Esophagus squamous epithelium (tissue), 5 donors: Measurements from ENCODE around the gene PIK3C3. TPM values are rescaled to one million over a fixed set of nuclear protein-coding genes. Genes with fewer than 3 reads are reported as not detected.

Experiments
- DNase-seq: peaks from one replicate; lab custom pipeline; 2025; lab: John Stamatoyannopoulos, UW
- H3K27ac ChIP-seq, 4 donors: fragments of 200-600 bp; sonication (generic); one replicate each; pipeline ENCODE4 v1.5.1; 2016 to 2019; ENCODE audit warnings: mild to moderate bottlenecking in 1 of 4
- H3K27me3 ChIP-seq, 4 donors: fragments of 200-600 bp; sonication (generic); 1 replicate in 3 of 4; 2 replicates in 1 of 4; pipeline versions ENCODE4 v1.5.1 to v1.6.0; 2017 to 2021; ENCODE audit warnings: antibody characterized with exemption in 1 of 4
- H3K36me3 ChIP-seq, 3 donors: fragments of 200-600 bp; sonication (generic); one replicate each; pipeline ENCODE4 v1.5.1; 2016 to 2019
- H3K4me1 ChIP-seq, 3 donors: fragments of 200-600 bp; sonication (generic); one replicate each; pipeline ENCODE4 v1.5.1; 2017 to 2019
- H3K4me3 ChIP-seq, 4 donors: fragments of 200-600 bp; sonication (generic); 1 replicate in 3 of 4; 2 replicates in 1 of 4; pipeline ENCODE4 v1.5.1; 2016 to 2019; ENCODE audit warnings: mild to moderate bottlenecking in 2 of 4, moderate library complexity in 1 of 4
- H3K9me3 ChIP-seq, 3 donors: fragments of 200-600 bp; sonication (generic); one replicate each; pipeline ENCODE4 v1.5.1; 2016 to 2019
- POLR2A ChIP-seq, 4 donors: fragments of 450-650 bp; IDR thresholded peaks; one replicate each; pipeline ENCODE4 v1.6.1; 2017; ENCODE audit warnings: antibody characterized with exemption in 4 of 4, mild to moderate bottlenecking in 4 of 4, moderate library complexity in 3 of 4
- WGBS, 2 donors: methylation state at CpG; one replicate each; pipeline ENCODE4 v1.1.5; 2018; 5-methylcytosine and 5-hydroxymethylcytosine counted together
- intact Hi-C: fragments of 100-400 bp; cut with DNase I; formaldehyde crosslinking; loops from one replicate; pipeline ENCODE4 v1.15.0; 2022
- total RNA-seq, 4 donors: library from RNA; depleted of rRNA; stranded (reverse); fragments of >200 nt; gene quantifications; one replicate each; pipeline ENCODE4 v1.1.0, GENCODE V29; 2016
- TF ChIP-seq, protein P1 (sequence below), 6 experiments: fragments of 450-650 bp in 4 of 6; fragments of 200-600 bp in 2 of 6; sonication (generic) in 2 of 6; IDR thresholded peaks; one replicate each; pipeline ENCODE4 v1.5.1; 2016 to 2019; ENCODE audit warnings: antibody characterized with exemption in 6 of 6, mild to moderate bottlenecking in 4 of 6, moderate library complexity in 4 of 6
- donor health status: DM: yes; HTN: yes; CAD: no.

The PIK3C3 gene
- total RNA-seq, 4 donors from 2014 or later, result 17.2 to 43.9 (median 23.6) TPM

- peaks cover 0 to 35% (median 4%) of the 10 kb centered on the region in 3 donors for H3K4me1 ChIP-seq
- peaks cover 0 to 55% (median 4%) of the 10 kb centered on the region in 3 donors for H3K36me3 ChIP-seq
- no peak for DNase-seq
- no peaks in the 10 kb centered on the region for H3K27me3 ChIP-seq
- no peak overlapping the region for H3K27ac ChIP-seq
- WGBS, 2 donors, result 76 to 90% methylated on average over 1 of the region's 1 CpG
- no peaks in the 10 kb centered on the region for H3K9me3 ChIP-seq
- intact Hi-C loops, result no loop called here
- no peak for TF ChIP-seq POLR2A (IDR thresholded peaks at IDR 0.05)
- TF ChIP-seq, protein P1, sequence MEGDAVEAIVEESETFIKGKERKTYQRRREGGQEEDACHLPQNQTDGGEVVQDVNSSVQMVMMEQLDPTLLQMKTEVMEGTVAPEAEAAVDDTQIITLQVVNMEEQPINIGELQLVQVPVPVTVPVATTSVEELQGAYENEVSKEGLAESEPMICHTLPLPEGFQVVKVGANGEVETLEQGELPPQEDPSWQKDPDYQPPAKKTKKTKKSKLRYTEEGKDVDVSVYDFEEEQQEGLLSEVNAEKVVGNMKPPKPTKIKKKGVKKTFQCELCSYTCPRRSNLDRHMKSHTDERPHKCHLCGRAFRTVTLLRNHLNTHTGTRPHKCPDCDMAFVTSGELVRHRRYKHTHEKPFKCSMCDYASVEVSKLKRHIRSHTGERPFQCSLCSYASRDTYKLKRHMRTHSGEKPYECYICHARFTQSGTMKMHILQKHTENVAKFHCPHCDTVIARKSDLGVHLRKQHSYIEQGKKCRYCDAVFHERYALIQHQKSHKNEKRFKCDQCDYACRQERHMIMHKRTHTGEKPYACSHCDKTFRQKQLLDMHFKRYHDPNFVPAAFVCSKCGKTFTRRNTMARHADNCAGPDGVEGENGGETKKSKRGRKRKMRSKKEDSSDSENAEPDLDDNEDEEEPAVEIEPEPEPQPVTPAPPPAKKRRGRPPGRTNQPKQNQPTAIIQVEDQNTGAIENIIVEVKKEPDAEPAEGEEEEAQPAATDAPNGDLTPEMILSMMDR (IDR thresholded peaks at IDR 0.05), result no peak
- H3K4me3 ChIP-seq, result no peak overlapping the region
These were observed 4.0 kb downstream of the PIK3C3 start for GRCh38 chr18:41959045-41959444.

- Histone ChIP-seq H3K27ac (no peak overlapping the region), H3K4me1 (peaks cover 0 to 23% (median 0%) of the 10 kb centered on the region in 3 donors), H3K27me3 (no peaks in the 10 kb centered on the region), H3K36me3 (peaks cover 0 to 85% (median 7%) of the 10 kb centered on the region in 3 donors), H3K9me3 (no peaks in the 10 kb centered on the region), H3K4me3 (no peak overlapping the region)
- TF ChIP-seq POLR2A (IDR thresholded peaks at IDR 0.05), result no peak
- TF ChIP-seq, protein P1 (IDR thresholded peaks at IDR 0.05), result no peak
- no peak for DNase-seq
- intact Hi-C loops, result no loop called here
- WGBS, 2 donors, result 85 to 90% methylated on average over 7 of the region's 7 CpGs
These were observed 10.7 kb downstream of the PIK3C3 start for GRCh38 chr18:41965634-41966255.

DNA sequence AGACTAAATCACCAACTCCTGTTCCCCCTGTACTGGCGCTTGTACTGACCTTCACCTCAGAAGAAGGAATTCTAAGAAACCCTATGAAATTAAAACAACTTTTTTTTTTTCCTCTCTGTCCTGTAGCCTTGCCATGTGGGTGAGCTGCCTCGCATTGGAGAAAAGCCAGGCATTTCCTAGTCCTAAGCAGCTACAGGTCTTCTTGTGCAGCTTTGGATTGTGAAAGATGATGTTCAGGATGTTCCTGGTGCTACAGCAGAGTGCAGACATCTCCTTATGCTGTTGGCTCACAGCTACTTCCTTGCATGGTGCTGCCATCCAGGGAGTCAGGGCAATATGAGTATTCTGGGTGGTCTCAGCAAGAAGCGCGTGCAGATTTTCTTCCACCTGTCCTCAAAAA lies 11.9 kb downstream of the PIK3C3 start:
- DNase-seq, result no peak
- H3K9me3 ChIP-seq, result no peaks in the 10 kb centered on the region
- TF ChIP-seq POLR2A (IDR thresholded peaks at IDR 0.05), result no peak
- TF ChIP-seq, protein P1 (IDR thresholded peaks at IDR 0.05), result no peak
- peaks cover 0 to 91% (median 7%) of the 10 kb centered on the region in 3 donors for H3K36me3 ChIP-seq
- no peak overlapping the region for H3K4me3 ChIP-seq
- intact Hi-C loops, result no loop called here
- 91 to 95% methylated on average over 4 of the region's 4 CpGs for WGBS, 2 donors
- no peaks in the 10 kb centered on the region for H3K27me3 ChIP-seq
- peaks cover 0 to 23% (median 0%) of the 10 kb centered on the region in 3 donors for H3K4me1 ChIP-seq
- no peak overlapping the region for H3K27ac ChIP-seq

- H3K27me3 ChIP-seq, result no peaks in the 10 kb centered on the region
- H3K36me3 ChIP-seq, result peaks cover 0 to 84% (median 7%) of the 10 kb centered on the region in 3 donors
- no peak overlapping the region for H3K4me3 ChIP-seq
- H3K9me3 ChIP-seq, result no peaks in the 10 kb centered on the region
- intact Hi-C loops, result no loop called here
- DNase-seq, result no peak
- H3K4me1 ChIP-seq, result peaks cover 0 to 23% (median 0%) of the 10 kb centered on the region in 3 donors
- H3K27ac ChIP-seq, result no peak overlapping the region
- TF ChIP-seq, protein P1 (IDR thresholded peaks at IDR 0.05), result no peak
- 82 to 88% methylated on average over 2 of the region's 2 CpGs for WGBS, 2 donors
These were observed 12.6 kb downstream of the PIK3C3 start for GRCh38 chr18:41967680-41968079.

- Histone ChIP-seq H3K27me3 (no peaks in the 10 kb centered on the region), H3K4me3 (no peak overlapping the region), H3K9me3 (no peaks in the 10 kb centered on the region), H3K27ac (no peak overlapping the region), H3K36me3 (peaks cover 0 to 66% (median 3%) of the 10 kb centered on the region in 3 donors), H3K4me1 (peaks cover 0 to 29% (median 0%) of the 10 kb centered on the region in 3 donors)
- DNase-seq, result no peak
- WGBS, 2 donors, result 87 to 88% methylated on average over 1 of the region's 1 CpG
- intact Hi-C loops, result no loop called here
- no peak for TF ChIP-seq POLR2A (IDR thresholded peaks at IDR 0.05)
- TF ChIP-seq, protein P1 (IDR thresholded peaks at IDR 0.05), result no peak
These were observed 14.8 kb downstream of the PIK3C3 start for GRCh38 chr18:41969881-41970280.
